Ascending aorta (tissue), 2 donors: ENCODE data around the gene PCBP4. TPM values are rescaled to one million over a fixed set of nuclear protein-coding genes. Genes with fewer than 3 reads are reported as not detected.

Experiments
- DNase-seq, 2 donors: peaks; one replicate each; pipeline ENCODE4 v3.0.0-alpha.2; 2019; ENCODE audit warnings: low spot score in 2 of 2
- H3K27ac ChIP-seq, 2 donors: fragments of 200-600 bp; sonication (generic); one replicate each; pipeline ENCODE4 v1.5.1; 2016 to 2017; ENCODE audit warnings: mild to moderate bottlenecking in 1 of 2
- H3K27me3 ChIP-seq: fragments of 200-600 bp; sonication (generic); one replicate; pipeline ENCODE4 v1.5.1; 2017
- H3K36me3 ChIP-seq, 2 donors: fragments of 200-600 bp; sonication (generic); one replicate each; pipeline ENCODE4 v1.5.1; 2016
- H3K4me1 ChIP-seq, 2 donors: fragments of 200-600 bp; sonication (generic); one replicate each; pipeline ENCODE4 v1.5.1; 2016 to 2017; ENCODE audit warnings: mild to moderate bottlenecking in 1 of 2
- H3K4me3 ChIP-seq, 2 donors: fragments of 200-600 bp; sonication (generic); one replicate each; pipeline ENCODE4 v1.5.1; 2016 to 2017; ENCODE audit warnings: mild to moderate bottlenecking in 1 of 2
- H3K9me3 ChIP-seq, 2 donors: fragments of 200-600 bp; sonication (generic); one replicate each; pipeline ENCODE4 v1.5.1; 2016
- intact Hi-C: fragments of 100-400 bp; cut with DNase I; formaldehyde crosslinking; loops from one replicate; pipeline ENCODE4 v1.15.1; 2023
- total RNA-seq: library from RNA; depleted of rRNA; stranded (reverse); fragments of >200 nt; gene quantifications from one replicate; pipeline ENCODE4 v1.1.0, GENCODE V29; 2016
- TF ChIP-seq, protein P1 (sequence below), 3 experiments: fragments of 200-600 bp in 2 of 3; fragments of 450-650 bp in 1 of 3; sonication (generic) in 2 of 3; IDR thresholded peaks; one replicate each; pipeline ENCODE4 v1.5.1; 2016 to 2019; ENCODE audit warnings: antibody characterized with exemption in 3 of 3, mild to moderate bottlenecking in 1 of 3, moderate library complexity in 1 of 3

Gene PCBP4
- total RNA-seq, 1 donor from 2014 or later = 256 TPM

DNA sequence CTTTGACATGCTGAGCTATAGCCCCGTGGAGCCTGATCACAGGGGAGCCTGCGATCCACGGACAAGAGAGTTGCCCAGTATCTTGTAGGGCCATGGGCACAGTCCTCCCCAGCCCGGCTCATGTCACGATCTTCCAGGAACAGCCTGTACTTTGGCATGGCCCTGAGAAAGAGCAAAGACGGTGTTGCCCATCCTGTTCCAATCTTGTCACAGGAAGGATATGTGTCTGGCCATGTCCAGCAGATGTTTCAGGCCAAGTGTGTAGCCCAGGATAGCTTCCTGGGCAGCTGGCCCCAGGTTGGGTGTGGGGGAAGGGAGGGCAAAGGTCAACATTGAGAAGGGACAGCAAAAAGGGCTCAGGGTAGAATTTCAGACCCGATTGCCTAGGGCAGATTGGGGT is 45.4 kb upstream of the PCBP4 start:
- no peak overlapping the region for H3K27ac ChIP-seq
- intact Hi-C loops = no loop called here
- peaks cover 0 to 17% of the 10 kb centered on the region in 2 donors for H3K4me1 ChIP-seq
- no peaks in the 10 kb centered on the region for H3K27me3 ChIP-seq
- H3K4me3 ChIP-seq = no peak overlapping the region
- no peak for DNase-seq
- TF ChIP-seq, protein P1, sequence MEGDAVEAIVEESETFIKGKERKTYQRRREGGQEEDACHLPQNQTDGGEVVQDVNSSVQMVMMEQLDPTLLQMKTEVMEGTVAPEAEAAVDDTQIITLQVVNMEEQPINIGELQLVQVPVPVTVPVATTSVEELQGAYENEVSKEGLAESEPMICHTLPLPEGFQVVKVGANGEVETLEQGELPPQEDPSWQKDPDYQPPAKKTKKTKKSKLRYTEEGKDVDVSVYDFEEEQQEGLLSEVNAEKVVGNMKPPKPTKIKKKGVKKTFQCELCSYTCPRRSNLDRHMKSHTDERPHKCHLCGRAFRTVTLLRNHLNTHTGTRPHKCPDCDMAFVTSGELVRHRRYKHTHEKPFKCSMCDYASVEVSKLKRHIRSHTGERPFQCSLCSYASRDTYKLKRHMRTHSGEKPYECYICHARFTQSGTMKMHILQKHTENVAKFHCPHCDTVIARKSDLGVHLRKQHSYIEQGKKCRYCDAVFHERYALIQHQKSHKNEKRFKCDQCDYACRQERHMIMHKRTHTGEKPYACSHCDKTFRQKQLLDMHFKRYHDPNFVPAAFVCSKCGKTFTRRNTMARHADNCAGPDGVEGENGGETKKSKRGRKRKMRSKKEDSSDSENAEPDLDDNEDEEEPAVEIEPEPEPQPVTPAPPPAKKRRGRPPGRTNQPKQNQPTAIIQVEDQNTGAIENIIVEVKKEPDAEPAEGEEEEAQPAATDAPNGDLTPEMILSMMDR (IDR thresholded peaks at IDR 0.05) = no peak
- no peaks in the 10 kb centered on the region for H3K36me3 ChIP-seq
- no peaks in the 10 kb centered on the region for H3K9me3 ChIP-seq

DNA sequence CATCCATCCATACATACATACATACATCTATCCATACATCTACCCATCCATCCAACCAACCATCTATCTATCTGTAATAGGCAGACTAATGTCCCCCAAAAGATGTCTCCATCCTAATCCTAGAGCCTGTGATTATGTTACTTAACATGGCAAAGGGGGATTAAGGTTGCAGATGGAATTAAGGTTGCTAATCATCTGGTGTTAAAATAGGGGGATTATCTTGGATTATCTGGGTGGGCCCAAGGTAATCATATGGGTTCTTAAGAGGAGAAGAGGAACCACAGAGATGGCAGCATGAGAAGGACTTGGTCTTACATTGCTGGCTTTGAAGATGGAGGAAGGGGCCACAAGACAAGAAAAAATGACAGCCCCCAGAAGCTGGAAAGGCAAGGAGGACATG is 43.2 kb upstream of the PCBP4 start:
- DNase-seq = no peak
- Histone ChIP-seq H3K36me3 (no peaks in the 10 kb centered on the region), H3K9me3 (no peaks in the 10 kb centered on the region), H3K27ac (no peak overlapping the region), H3K27me3 (no peaks in the 10 kb centered on the region), H3K4me1 (peaks cover 0 to 11% of the 10 kb centered on the region in 2 donors), H3K4me3 (no peak overlapping the region)
- TF ChIP-seq, protein P1 (IDR thresholded peaks at IDR 0.05) = no peak
- intact Hi-C loops = no loop called here

DNA sequence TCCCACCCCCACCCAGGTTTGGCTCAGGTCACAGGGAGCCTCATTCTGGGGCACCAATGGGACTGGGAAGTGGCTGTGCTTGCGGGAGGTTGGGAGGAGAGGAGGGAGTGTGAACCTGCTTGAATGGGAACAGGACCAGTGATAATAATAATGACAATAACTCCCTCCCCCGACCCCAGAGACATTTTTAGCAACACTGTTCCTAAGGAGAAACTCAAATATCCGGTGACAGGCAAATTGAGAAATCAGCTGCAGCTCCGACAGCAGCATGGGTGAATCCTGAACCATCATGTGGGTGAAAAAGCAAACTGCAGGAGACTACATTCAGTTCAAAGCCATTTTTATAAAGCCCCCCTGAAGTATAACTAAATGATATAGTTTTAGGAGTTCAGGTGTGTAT is 40.0 kb upstream of the PCBP4 start:
- Histone ChIP-seq H3K27me3 (no peaks in the 10 kb centered on the region), H3K9me3 (no peaks in the 10 kb centered on the region), H3K4me1 (peaks cover 0 to 20% of the 10 kb centered on the region in 2 donors), H3K4me3 (no peak overlapping the region), H3K27ac (no peak overlapping the region), H3K36me3 (no peaks in the 10 kb centered on the region)
- DNase-seq = no peak
- TF ChIP-seq, protein P1 (IDR thresholded peaks at IDR 0.05) = no peak
- intact Hi-C loops = no loop called here

DNA sequence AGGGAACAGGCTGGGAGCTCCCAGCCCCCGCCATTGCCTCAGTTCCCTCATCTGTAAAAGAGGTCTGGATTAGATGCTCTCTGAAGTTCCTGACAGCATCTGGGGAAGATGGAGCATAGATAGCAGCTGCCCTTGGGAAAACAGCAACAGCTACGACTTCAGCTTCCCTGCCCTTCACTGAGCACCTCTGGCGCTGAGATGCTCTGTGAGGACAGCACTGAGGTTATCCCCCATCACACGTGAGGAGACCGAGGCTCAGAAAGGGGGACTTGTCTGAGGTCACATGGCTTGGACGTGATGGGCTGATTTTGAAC is 39.5 kb upstream of the PCBP4 start:
- intact Hi-C loops = no loop called here
- Histone ChIP-seq H3K36me3 (no peaks in the 10 kb centered on the region), H3K4me3 (no peak overlapping the region), H3K9me3 (no peaks in the 10 kb centered on the region), H3K27ac (no peak overlapping the region), H3K27me3 (no peaks in the 10 kb centered on the region), H3K4me1 (peaks cover 0 to 20% of the 10 kb centered on the region in 2 donors)
- TF ChIP-seq, protein P1 (IDR thresholded peaks at IDR 0.05) = no peak
- DNase-seq = no peak

DNA sequence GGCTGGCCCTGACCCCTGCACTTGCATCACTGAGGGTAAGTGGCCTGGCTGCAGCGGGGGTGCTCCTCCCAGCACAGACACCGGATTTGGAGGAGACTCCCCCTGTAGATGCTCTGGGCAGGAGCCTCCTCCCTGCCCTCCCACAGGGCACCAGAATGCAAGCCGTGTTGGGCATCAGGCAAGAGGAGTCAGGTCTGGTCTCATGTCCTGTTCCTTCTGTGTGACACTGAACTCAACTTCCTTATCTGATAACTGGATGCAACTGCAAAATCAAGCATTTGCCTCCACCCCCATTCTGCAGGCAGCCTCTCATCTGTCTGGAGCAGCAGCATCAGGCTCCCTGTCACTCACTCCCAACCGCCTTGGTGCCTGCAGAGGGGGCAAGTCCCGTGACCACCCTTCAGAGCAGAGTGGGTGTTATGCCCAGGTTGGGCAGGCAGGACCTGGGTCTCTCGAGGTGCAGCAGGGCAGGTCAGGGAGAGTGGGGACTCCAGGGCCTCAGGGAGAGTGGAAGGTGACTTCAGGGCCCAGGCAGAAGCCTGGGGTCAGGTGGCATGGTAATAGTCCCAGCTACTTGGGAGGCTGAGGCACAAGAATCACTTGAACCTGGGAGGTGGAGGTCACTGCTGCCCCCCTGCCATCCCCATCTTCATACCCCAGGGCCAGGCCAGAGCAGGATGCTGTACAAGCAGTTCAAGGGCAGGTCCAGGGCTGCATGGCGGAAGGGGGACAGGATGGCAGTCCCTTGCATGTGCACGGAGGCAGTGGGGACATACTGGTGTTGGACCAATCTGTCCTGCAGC is 39.0 kb upstream of the PCBP4 start:
- Histone ChIP-seq H3K4me3 (no peak overlapping the region), H3K4me1 (peaks cover 0 to 20% of the 10 kb centered on the region in 2 donors), H3K27me3 (no peaks in the 10 kb centered on the region), H3K36me3 (no peaks in the 10 kb centered on the region), H3K9me3 (no peaks in the 10 kb centered on the region), H3K27ac (peak overlapping the region in 1 of 2 donors; percentile 54)
- intact Hi-C loops = no loop called here
- TF ChIP-seq, protein P1 (IDR thresholded peaks at IDR 0.05) = no peak
- no peak for DNase-seq
